HG02763 (cell line): ENCODE measurements around the gene RNF168.
"Not testable (repeated sequence)": the region's sequence is repeated elsewhere in the genome, so short reads cannot be mapped to it uniquely, and the experiment has no call there.

Experiments used
- ATAC-seq: cut with Tn5 transposase; IDR thresholded peaks from one replicate; pipeline ENCODE4 v1.9.1; 2021; ENCODE audit warnings: mild to moderate bottlenecking, moderate library complexity; ENCODE audit not compliant: unreplicated experiment

The RNF168 gene

DNA sequence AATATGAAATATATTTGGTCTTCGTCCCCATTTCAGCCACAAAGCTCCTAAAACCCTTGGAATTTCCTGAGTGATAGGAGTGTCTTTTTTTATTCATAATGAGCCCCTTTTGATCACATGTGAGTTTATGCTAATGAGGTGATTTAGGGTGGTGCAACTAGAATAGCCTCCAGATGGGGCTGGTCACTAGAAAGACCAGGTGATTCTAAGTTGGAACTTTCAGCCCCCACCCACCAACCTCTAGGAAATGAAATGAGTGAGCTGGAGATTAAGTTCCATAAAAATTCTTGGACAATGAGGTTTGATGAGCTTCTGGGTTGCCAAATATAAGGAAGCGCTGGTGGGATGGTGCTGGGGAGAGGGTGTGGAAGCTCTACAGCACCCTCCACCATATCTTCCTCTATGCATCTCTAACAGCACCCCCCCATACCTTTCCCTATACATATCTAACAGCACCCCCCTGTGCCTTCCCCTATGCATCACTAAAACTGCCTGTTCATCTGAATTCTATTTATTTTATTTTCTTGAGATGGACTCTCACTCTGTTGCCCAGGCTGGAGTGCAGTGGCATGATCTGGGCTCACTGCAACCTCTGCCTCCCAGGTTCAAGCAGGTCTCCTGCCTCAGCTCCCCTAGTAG is 13.7 kb upstream of the RNF168 start:
- no peak for ATAC-seq

DNA sequence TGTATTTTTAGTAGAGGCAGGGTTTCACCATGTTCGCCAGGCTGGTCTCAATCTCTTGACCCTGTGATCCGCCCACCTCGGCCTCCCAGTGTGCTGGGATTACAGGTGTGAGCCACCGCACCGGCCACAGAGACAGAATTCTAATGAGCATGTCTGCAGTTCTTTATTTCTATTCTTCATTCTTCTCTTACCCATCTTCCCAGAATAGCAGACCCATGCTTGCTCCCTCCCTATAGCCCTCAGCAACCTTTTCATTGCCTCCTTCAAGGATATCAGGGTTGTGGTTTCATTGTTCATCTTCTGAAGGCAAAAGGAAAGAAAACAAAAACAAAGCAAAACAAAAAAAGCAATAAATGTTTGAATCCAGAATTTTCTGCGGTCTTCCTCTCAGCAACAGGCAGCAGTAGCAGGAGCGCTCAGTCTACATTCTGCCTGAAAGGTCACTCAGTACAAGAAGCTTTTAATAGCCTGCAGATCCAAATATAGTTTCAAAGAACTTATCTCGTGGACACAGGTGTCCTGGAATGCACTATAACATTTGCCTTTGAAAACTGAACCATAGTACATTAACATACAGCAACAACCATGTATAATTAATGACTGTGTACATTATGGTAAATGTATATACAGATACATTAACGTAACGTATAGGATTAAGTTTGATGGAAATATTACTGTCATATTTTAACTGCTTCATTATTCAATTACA is 11.5 kb upstream of the RNF168 start, which contains the start of gene SMCO1:
TSS of gene SMCO1 (minus strand) at position 434 of the 709 bp plus-strand sequence. CDS start at position 297, 137 bp downstream.
- ATAC-seq = no peak

DNA sequence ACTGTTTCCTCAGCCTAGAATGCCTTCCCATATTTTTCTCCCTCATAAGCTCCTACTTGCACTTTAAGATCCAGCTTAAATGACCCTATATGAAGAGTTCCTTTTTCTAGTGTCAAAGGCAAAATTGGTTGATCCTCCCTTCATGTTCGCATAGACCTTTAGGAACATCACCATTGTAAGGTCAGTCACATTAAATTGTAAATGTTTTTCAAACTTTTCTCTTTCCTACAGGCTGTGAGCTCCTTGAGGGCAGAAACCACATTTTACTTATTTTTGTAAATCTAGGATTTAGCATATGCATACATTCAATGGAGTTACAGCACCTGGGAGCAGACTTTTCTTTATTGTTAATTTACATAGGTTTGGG is 10.8 kb upstream of the RNF168 start:
- no peak for ATAC-seq

DNA sequence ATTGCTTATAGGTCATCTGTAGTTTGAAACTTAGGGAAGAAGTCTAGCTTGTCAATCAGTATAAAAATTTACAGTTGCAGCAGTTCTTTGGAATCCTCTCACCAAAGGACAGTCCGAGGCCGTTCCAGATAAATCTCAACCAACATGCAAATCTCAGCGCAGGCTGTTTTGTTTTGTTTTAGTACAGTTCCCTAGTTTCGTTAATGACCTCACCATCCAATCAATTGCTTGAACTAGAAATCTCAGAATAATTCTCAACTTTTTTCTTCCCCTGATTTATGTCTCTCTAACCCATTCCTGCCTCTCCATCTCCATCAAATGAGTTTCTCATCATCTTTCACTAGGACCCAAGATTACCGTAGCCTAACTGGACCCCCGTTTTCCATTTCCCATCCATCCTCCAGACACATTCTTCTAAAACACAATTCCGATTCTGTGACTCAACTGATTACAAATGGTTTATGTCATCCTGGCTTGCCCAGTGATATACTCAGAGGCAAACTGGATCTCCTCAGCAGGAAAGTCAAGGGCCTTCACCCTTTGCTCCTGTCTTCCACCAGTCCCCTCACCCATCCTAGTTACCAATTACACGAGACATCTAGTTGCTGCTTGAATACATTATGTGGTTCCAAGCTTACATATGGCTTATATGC is 10.3 kb upstream of the RNF168 start:
- ATAC-seq = no peak

DNA sequence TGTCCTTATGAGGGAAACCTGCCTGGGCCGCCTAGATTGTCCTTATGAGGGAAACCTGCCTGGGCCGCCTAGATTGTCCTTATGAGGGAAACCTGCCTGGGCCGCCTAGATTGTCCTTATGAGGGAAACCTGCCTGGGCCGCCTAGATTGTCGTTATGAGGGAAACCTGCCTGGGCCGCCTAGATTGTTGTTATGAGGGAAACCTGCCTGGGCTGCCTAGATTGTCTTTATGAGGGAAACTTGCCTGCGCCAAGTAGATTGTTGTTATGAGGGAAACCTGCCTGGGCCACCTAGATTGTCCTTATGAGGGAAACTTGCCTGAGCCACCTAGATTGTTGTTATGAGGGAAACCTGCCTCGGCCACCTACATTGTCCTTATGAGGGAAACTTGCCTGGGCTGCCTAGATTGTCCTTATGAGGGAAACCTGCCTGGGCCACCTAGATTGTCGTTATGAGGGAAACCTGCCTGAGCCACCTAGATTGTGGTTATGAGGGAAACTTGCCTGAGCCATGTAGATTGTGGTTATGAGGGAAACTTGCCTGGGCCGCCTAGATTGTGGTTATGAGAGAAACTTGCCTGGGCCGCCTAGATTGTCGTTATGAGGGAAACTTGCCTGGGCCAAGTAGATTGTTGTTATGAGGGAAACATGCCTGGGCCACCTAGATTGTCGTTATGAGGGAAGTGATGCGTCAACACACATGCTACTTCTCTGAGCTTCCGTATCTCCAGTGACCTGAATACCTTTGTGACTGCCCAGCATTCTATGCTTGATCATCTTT is 8.3 kb upstream of the RNF168 start:
- not testable (repeated sequence) for ATAC-seq

DNA sequence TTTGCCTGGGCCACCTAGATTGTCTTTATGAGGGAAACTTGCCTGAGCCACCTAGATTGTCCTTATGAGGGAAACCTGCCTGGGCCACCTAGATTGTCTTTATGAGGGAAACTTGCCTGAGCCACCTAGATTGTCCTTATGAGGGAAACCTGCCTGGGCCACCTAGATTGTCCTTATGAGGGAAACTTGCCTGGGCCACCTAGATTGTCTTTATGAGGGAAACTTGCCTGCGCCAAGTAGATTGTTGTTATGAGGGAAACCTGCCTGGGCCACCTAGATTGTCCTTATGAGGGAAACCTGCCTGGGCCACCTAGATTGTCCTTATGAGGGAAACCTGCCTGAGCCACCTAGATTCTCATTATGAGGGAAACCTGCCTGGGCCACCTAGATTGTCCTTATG is 7.5 kb upstream of the RNF168 start:
- not testable (repeated sequence) for ATAC-seq

DNA sequence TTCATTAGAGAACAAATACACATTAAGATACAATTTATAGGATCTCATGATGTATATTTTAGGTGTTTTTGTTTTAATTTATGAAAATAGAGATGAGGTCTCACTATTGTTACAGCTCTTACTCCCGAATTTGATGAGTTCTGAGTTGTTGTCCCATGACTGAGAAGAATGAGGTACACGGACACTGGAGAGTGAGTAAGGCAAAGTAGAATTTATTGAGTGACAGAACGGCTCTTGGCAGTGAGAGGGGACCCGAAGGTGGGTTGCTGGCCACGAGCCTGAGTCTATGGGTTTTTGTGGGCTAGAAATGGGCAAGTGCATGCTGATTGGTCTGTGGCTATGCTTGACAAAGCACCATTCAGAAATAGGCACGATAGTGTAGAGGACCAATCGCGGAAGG is 3.1 kb upstream of the RNF168 start:
- no peak for ATAC-seq

DNA sequence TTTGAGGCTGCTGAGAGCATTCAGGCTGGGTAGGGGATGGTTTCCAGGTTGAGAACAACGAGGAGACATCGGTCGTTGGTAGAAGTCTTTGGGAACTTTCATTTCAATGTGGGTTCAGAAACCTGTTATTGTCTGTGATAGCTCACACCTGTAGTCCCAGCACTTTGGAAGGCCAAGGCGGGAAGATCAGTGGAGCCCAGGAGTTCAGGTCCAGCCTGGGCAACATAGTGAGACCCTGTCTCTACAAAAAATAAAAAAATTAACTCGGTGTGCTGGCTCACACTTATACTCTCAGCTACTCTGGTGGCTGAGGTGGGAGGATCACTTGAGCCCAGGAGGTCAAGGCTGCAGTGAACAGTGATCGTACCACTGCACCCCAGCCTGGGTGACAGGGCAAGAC is 988 bp upstream of the RNF168 start:
- ATAC-seq = no peak

DNA sequence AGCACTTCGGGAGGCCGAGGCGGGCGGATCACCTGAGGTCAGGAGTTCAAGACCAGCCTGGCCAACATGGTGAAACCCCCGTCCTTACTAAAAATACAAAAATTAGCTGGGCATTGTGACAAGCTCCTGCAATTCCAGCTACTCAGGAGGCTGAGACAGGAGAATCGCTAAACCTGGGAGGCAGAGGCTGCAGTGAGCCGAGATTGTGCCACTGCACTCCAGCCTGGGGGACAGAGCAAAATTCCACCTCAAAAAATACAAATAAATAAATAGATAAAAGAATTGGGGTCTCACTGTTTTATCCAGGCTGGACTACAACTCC is 470 bp upstream of the RNF168 start:
- not testable (repeated sequence) for ATAC-seq

DNA sequence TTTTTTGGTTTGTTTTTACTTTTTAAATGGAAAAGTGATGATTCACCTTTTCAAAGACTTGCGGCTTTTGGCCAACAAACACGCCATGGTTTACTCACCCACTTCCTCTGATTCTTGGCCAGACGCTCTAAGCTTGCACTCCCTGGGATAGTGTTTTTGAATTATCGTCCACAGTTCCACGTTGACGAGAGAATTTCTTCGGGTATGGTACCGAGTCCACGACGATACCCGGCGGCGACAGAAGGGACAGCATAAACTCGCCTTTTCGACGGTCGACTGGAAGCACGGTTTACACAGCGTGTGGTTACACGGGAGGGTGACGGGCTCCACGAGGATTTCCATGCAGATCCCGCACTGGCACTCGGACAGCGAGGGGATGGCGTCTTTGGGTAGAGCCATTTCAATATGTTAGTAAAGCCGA is 783 bp downstream of the RNF168 start:
- no peak for ATAC-seq

DNA sequence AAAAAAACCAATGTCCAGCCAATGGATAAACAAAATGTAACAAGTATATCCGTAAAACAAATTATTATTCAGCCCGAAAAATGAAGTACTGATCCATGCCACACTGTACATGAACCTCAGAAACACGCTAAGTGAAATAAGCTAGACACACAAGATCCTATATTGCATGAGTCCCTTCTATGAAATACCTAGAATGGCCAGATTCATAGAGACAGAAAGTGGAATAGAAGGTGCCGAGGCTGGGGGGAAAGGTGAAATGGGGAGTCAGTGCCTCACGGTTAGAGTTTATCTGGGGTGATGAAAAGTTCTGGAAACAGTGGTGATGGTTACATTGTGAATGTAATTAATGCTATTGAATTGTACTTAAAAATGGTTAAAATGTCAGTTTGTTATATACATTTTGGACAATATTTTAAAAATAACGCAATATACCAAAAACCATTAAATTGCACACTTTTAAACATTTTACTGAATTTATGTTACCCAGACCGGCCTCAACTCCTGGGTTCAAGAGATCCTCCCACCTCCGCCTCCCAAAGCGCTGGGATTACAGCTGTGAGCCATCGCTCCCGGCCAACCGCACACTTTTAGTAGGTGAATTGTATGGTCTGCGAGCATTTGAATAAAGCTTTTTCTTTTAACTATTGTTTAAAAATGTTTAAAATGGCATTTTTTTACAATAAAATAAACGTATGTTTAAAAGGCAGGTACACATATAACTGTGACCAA is 2.1 kb downstream of the RNF168 start:
- ATAC-seq = no peak

DNA sequence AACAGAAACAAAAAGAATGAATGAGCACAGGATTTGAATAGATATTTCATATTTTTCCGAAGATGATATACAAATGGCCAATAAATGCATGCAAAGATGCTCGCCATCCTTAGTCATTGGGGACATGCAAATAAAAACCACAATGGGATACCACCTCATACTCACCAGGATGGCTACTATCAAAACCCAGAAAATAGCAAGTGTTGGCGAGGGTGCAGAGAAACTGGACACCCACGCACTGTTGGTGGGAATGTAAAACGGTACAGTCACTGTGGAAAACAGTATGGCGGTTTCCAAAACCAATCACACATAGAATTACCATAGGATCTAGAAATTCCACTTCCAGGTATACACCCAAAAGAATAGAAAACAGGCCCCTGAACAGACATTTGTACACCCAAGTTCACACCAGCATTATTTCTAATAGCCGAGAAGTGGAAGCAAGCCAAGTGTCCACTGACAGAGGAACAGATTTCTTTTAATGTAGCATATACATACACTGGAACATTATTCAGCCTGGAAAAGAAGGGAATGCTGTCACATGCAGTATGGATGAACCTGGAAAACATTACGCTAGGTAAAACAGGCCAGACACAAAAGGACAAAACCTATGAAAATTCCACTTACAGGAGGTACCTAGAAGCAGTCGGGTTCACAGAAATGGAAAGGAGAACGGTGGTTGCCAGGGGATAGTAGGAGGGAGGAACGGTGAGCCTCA is 3.6 kb downstream of the RNF168 start:
- no peak for ATAC-seq

DNA sequence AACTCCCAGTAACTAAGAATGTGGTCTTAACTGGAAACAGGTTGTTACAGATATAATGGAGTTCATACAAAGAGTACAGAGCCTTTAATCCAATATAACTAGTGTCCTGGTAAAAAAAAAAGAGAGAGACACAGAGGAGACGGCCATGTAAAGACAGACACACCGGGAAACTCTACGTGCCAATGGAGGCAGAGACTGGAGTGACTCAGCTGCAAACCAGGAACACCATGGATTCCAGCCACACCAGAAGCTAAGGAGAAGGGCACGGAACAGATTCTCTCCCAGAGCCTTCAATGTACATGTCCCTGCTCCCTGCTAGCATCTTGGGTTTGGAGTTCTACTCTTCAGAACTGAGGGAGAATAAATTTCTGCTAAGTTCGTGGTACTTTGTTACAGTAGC is 4.5 kb downstream of the RNF168 start:
- no peak for ATAC-seq

DNA sequence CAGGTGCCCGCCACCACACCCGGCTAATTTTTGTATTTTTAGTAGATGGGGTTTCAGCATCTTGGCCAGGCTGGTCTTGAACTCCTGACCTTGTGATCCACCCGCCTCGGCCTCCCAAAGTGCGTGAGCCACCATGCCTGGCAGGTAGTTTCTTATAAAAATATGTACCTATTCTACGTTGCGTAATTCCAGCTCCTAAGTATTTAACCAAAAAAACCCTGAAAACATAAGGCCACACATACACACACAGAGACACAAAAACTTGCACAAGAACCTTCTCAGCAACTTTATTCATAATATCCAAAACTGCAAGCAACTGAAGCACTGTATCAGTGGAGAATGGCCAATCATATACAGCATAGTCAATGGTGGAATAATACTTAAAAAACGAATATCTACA is 5.3 kb downstream of the RNF168 start:
- ATAC-seq = no peak

DNA sequence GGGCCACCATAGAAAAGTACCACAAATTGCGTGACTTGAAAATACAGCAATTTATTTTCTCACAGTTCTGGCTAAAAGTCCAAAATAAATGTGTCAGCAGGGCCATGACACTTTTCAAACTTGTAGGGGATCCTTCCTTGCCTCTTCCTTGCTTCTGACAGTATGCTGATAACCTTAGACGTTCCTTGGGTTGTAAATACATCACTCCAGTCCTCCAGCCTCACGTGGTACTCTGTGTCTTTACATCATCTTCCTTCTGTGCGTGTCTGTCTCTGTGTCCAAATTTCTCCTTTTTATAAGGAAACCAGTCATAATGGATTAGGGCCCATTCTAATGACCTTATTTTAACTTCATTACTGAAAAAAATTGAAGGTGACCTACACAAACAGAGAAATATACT is 7.4 kb downstream of the RNF168 start:
- ATAC-seq = no peak

DNA sequence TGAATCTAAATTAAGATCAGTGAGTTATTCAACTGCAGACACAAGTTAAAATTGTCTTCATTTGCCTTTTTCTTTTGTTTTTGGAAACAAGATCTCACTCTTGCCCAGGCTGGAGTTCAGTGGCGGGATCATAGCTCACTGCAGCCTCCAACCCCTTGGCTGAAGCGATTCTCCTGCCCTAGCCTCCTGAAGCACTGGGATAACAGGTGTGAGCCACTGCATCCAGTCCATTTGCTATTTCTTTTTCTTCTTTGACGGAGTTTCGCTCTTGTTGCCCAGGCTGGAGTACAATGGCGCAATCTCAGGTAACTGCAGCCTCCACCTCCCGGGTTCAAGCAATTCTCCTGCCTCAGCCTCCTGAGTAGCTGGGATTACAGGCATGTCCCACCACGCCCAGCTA is 10.3 kb downstream of the RNF168 start:
- ATAC-seq = no peak

DNA sequence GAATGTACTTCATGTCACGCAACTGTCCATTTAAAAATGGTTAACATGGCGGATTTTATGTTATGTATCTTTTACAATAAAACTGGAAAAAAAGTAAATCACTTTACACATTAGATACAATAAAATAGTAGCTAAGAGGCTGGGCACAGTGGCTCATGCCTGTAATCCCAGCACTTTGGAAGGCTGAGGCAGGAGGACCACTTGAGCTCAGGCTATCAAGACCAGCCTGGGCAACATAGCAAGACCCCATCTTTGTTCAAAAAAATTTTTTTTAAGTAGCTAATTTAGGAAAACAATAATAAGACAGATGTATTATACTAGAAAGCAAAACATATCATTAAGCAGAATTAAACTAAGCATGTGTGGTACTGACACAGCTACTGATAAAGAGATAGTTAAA is 11.5 kb downstream of the RNF168 start:
- no peak for ATAC-seq

DNA sequence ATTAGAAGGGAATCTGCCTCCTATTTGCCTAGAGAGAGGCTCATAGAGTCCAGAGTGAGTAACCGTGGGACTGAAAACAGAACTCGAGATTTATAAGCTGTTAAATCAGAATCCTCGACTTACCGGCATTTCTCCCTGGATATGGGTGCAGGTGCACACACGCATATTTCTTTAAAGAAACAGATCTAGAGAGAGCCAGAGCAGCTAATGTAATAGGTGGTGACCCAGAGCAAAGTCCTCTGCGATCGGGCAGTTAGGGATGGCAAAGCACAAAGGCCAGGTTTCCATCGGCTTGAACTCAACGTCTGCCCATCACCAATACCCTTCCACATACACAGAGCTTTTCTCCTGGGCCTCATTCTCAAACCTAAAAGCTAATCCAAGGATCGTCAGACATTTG is 13.8 kb downstream of the RNF168 start:
- ATAC-seq = no peak

DNA sequence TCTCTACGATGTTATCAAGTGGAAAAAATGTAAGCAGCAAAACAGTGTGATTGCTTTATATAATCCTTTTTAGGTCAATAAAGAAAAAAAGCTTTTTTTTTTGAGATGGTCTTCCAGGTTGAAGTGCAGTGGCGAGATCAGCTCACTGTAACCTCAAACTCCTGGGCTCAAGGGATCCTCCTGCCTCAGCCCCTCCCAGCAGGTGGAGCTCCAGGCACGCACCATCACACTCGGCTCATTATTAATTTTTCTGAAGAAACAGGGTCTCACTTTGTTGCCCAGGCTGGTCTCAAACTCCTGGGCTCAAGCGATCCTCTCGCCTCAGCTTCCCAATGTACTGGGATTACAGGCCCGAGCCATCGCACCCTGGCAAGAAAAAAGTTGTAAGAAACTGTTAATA is 17.3 kb downstream of the RNF168 start:
- ATAC-seq = no peak

DNA sequence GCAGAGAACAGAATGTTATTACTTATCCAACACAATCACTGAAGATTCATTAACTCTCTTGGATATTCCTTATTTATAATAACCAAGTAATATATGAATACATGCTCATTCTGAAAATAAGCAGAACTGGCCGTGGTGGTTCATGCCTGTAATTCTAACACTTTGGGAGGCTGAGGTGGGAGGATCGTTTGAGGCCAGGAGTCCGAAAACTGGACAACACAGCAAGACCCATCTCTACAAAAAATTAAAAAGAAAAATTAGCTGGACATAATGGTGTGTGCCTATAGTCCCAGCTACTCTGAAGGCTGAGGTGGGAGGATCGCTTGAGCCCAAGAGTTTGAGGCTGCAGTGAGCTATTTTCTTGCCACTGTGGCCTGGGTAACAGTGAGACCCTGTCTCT is 25.9 kb downstream of the RNF168 start:
- ATAC-seq = no peak
